HG03025 (cell line): ENCODE data around the gene HSPA6.
"Not testable (repeated sequence)": the region's sequence is repeated elsewhere in the genome, so short reads cannot be mapped to it uniquely, and the experiment has no call there.

Experiments
- ATAC-seq: cut with Tn5 transposase; IDR thresholded peaks from one replicate; pipeline ENCODE4 v1.9.1; 2021; ENCODE audit warnings: mild to moderate bottlenecking, moderate library complexity; ENCODE audit not compliant: unreplicated experiment, low FRiP score

HSPA6 gene

GRCh38 chr1:161531986-161532643 is 7.8 kb downstream of the HSPA6 start:
- ATAC-seq = no peak

- ATAC-seq = not testable (repeated sequence)
These were observed 8.6 kb downstream of the HSPA6 start for GRCh38 chr1:161532644-161533567.

- ATAC-seq = not testable (repeated sequence)
These were observed 12.8 kb downstream of the HSPA6 start for GRCh38 chr1:161537068-161537669.

GRCh38 chr1:161538925-161539479 is 14.7 kb downstream of the HSPA6 start:
- not testable (repeated sequence) for ATAC-seq

- ATAC-seq = peak; percentile 55
These were observed 15.6 kb downstream of the HSPA6 start for GRCh38 chr1:161539731-161540569.

- ATAC-seq = peak; percentile 22
These were observed 16.2 kb downstream of the HSPA6 start for GRCh38 chr1:161540570-161540960.

- ATAC-seq = not testable (repeated sequence)
These were observed 17.8 kb downstream of the HSPA6 start for GRCh38 chr1:161542091-161542559.

- not testable (repeated sequence) for ATAC-seq
These were observed 18.8 kb downstream of the HSPA6 start for GRCh38 chr1:161543125-161543524.

- not testable (repeated sequence) for ATAC-seq
These were observed 20.8 kb downstream of the HSPA6 start for GRCh38 chr1:161545005-161545731.

- not testable (repeated sequence) for ATAC-seq
These were observed 23.8 kb downstream of the HSPA6 start for GRCh38 chr1:161547995-161548741.

- ATAC-seq = not testable (repeated sequence)
These were observed 24.5 kb downstream of the HSPA6 start for GRCh38 chr1:161548749-161549406.

- no peak for ATAC-seq
These were observed 25.3 kb downstream of the HSPA6 start, which contains the start of gene FCGR3A for GRCh38 chr1:161549652-161550051. Gene FCGR3A (minus strand): TSS chr1:161549818. CDS start chr1:161549736, 82 bp downstream.

- ATAC-seq = not testable (repeated sequence)
These were observed 26.6 kb downstream of the HSPA6 start for GRCh38 chr1:161550942-161551341.

GRCh38 chr1:161553631-161554030 is 29.3 kb downstream of the HSPA6 start:
- not testable (repeated sequence) for ATAC-seq

- ATAC-seq = not testable (repeated sequence)
These were observed 30.0 kb downstream of the HSPA6 start for GRCh38 chr1:161554340-161554739.

GRCh38 chr1:161554815-161555417 is 30.6 kb downstream of the HSPA6 start:
- ATAC-seq = not testable (repeated sequence)

- not testable (repeated sequence) for ATAC-seq
These were observed 31.8 kb downstream of the HSPA6 start for GRCh38 chr1:161556143-161556542.
